Osteoblast (primary cell): ENCODE measurements around the gene FCGBP. TPM values are rescaled to one million over a fixed set of nuclear protein-coding genes. Genes with fewer than 3 reads are reported as not detected.

Experiments used
- DNase-seq: peaks from one replicate; pipeline ENCODE4 v3.0.0; 2011; ENCODE audit warnings: low spot score, mixed read lengths; ENCODE audit not compliant: insufficient read length; ENCODE audit errors: missing footprints
- H2AFZ ChIP-seq: 2 replicates; pipeline ENCODE4 v1.6.0; 2011; ENCODE audit warnings: mild to moderate bottlenecking, low read length
- H3K27ac ChIP-seq: 2 replicates; pipeline ENCODE4 v1.5.1; 2011; ENCODE audit warnings: mild to moderate bottlenecking, low read depth, low read length, moderate library complexity
- H3K27me3 ChIP-seq: 2 replicates; pipeline ENCODE4 v1.6.0; 2012; ENCODE audit warnings: mild to moderate bottlenecking, control low read depth, inconsistent platforms, low read length, moderate library complexity; ENCODE audit not compliant: insufficient read depth
- H3K36me3 ChIP-seq: 2 replicates; pipeline ENCODE4 v1.5.1; 2011; ENCODE audit warnings: mild to moderate bottlenecking, low read length, control low read depth, moderate library complexity; ENCODE audit not compliant: insufficient read depth
- H3K4me1 ChIP-seq: 2 replicates; pipeline ENCODE4 v1.5.1; 2011; ENCODE audit warnings: mild to moderate bottlenecking, low read length, control low read depth, moderate library complexity; ENCODE audit not compliant: insufficient read depth
- H3K4me2 ChIP-seq: 2 replicates; pipeline ENCODE4 v1.6.0; 2011; ENCODE audit warnings: mild to moderate bottlenecking, low read length; ENCODE audit not compliant: insufficient read depth
- H3K4me3 ChIP-seq: fragments of 200-600 bp; sonication (generic); 3 replicates; pipeline ENCODE4 v1.5.1; 2012; ENCODE audit warnings: mild to moderate bottlenecking, low read length, inconsistent platforms; ENCODE audit not compliant: insufficient read depth
- H3K79me2 ChIP-seq: 2 replicates; pipeline ENCODE4 v1.6.0; 2012; ENCODE audit warnings: mild to moderate bottlenecking, low read length, control low read depth, inconsistent platforms; ENCODE audit not compliant: insufficient read depth
- H3K9me3 ChIP-seq: 2 replicates; pipeline ENCODE4 v1.5.1; 2011; ENCODE audit warnings: low read depth, low read length, control low read depth
- H4K20me1 ChIP-seq: 2 replicates; pipeline ENCODE4 v1.6.0; 2012; ENCODE audit warnings: mild to moderate bottlenecking, low read length, control low read depth; ENCODE audit not compliant: insufficient read depth
- CTCF ChIP-seq: IDR thresholded peaks from 2 replicates; pipeline ENCODE4 v1.5.1; 2011; ENCODE audit warnings: mild to moderate bottlenecking, low read depth, low read length, moderate library complexity; ENCODE audit errors: extremely low read depth
- total RNA-seq: library from RNA; depleted of rRNA; stranded (reverse); fragments of >200 nt; gene quantifications from 2 replicates; pipeline ENCODE4 v1.2.3, GENCODE V29; 2012

The FCGBP gene
- total RNA-seq, 1 donor: under 0.01 TPM

- Histone ChIP-seq H2AFZ (no peak overlapping the region), H4K20me1 (no peaks in the 10 kb centered on the region), H3K27ac (no peak overlapping the region), H3K4me1 (no peaks in the 10 kb centered on the region), H3K4me3 (no peak overlapping the region), H3K79me2 (no peaks in the 10 kb centered on the region), H3K4me2 (no peak overlapping the region), H3K9me3 (no peaks in the 10 kb centered on the region), H3K36me3 (no peaks in the 10 kb centered on the region), H3K27me3 (no peaks in the 10 kb centered on the region)
- TF ChIP-seq CTCF: no peak
- DNase-seq: peak; percentile 30
Measured at GRCh38 chr19:39919976-39920375, 14.5 kb downstream of the FCGBP start.

DNA sequence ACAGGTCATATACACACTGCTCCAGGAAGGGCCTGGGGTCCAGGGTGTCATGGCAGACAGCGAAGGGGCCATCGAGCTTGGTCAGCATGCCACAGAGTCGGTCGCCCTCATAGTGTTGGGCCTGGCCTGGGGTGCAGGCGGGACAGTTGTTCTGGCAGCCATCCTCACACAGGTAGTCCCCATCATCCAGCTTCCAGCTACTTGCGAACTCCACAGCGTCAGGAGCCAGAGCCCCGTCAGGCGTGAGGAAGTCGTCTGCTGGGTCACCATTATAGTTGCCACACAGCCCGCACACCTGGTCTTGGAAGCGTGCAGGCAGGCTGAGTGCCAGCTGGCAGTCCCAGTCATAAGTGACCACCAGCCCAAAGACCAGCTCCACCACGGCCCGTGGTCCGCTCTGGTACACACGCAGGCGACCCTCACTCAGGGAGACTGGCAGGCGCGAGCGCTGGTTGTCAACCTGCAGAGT, 16.2 kb downstream of the FCGBP start:
- peak; percentile 51 for DNase-seq
- no peak for TF ChIP-seq CTCF
- no peak overlapping the region for H3K4me2 ChIP-seq

GRCh38 chr19:39917561-39918182, 16.8 kb downstream of the FCGBP start:
- H3K36me3 ChIP-seq: no peaks in the 10 kb centered on the region
- no peak overlapping the region for H3K4me2 ChIP-seq
- H2AFZ ChIP-seq: no peak overlapping the region
- no peaks in the 10 kb centered on the region for H3K27me3 ChIP-seq
- H3K9me3 ChIP-seq: no peaks in the 10 kb centered on the region
- no peak for TF ChIP-seq CTCF
- H3K4me3 ChIP-seq: no peak overlapping the region
- no peaks in the 10 kb centered on the region for H3K79me2 ChIP-seq
- peak; percentile 65 for DNase-seq
- H3K27ac ChIP-seq: no peak overlapping the region
- H3K4me1 ChIP-seq: no peaks in the 10 kb centered on the region
- H4K20me1 ChIP-seq: no peaks in the 10 kb centered on the region

More for the DNA sequence above, 16.2 kb downstream of the FCGBP start:
- no peaks in the 10 kb centered on the region for H3K9me3 ChIP-seq
- no peak overlapping the region for H2AFZ ChIP-seq
- no peaks in the 10 kb centered on the region for H3K4me1 ChIP-seq
- H3K36me3 ChIP-seq: no peaks in the 10 kb centered on the region
- H4K20me1 ChIP-seq: no peaks in the 10 kb centered on the region
- no peak overlapping the region for H3K27ac ChIP-seq
- H3K27me3 ChIP-seq: no peaks in the 10 kb centered on the region
- no peak overlapping the region for H3K4me3 ChIP-seq
- H3K79me2 ChIP-seq: no peaks in the 10 kb centered on the region

DNA sequence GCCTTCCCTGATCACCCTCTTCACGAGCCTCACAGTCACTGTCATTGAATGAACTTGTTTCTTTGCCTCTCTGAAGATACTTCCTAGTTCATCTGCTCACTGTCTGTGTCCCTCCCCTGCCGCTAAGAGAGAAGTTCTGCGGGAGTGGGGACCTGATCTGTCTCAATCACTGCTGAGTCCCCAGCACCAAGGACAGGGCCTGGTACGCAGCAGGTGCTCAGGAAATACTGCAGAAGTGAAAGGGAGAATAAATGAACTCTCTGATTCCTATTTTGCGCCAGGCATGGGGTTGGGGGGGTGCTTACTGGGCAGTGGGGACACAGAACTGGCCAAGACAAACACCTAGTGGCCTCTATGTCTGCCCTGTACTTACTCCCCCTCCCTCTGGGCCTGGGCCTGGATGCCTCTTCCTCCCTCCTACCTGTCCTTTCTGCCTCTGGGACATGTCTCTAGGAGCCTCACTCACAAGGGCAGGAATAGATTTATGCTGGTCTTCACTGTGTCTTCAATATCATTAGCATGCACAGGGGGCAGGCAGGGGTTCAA, 17.5 kb downstream of the FCGBP start:
- no peaks in the 10 kb centered on the region for H3K36me3 ChIP-seq
- H3K9me3 ChIP-seq: no peaks in the 10 kb centered on the region
- H3K27ac ChIP-seq: no peak overlapping the region
- no peak overlapping the region for H2AFZ ChIP-seq
- H3K4me3 ChIP-seq: no peak overlapping the region
- no peaks in the 10 kb centered on the region for H3K27me3 ChIP-seq
- H3K79me2 ChIP-seq: no peaks in the 10 kb centered on the region
- peak; percentile 84 for DNase-seq
- no peaks in the 10 kb centered on the region for H3K4me1 ChIP-seq
- TF ChIP-seq CTCF: no peak
- no peak overlapping the region for H3K4me2 ChIP-seq
- no peaks in the 10 kb centered on the region for H4K20me1 ChIP-seq
